Daoy (cell line): ENCODE results near the gene ZNF536. TPM values are rescaled to one million over a fixed set of nuclear protein-coding genes. Genes with fewer than 3 reads are reported as not detected.

Experiments
- DNase-seq: peaks from one replicate; pipeline ENCODE4 v3.0.0-alpha.2; 2015; ENCODE audit warnings: low read depth
- total RNA-seq: library from RNA; depleted of rRNA; stranded (reverse); fragments of >200 nt; shearing (Covaris generic); gene quantifications from 2 replicates; pipeline ENCODE4 v1.2.3, GENCODE V29; 2014

The ZNF536 gene
- total RNA-seq, 1 experiment from 2014 or later: 10.2 TPM

GRCh38 chr19:30606114-30607050 is 234.2 kb downstream of the ZNF536 start:
- no peak for DNase-seq
